Measurements from ENCODE around the gene RUVBL1.

RUVBL1 gene

DNA sequence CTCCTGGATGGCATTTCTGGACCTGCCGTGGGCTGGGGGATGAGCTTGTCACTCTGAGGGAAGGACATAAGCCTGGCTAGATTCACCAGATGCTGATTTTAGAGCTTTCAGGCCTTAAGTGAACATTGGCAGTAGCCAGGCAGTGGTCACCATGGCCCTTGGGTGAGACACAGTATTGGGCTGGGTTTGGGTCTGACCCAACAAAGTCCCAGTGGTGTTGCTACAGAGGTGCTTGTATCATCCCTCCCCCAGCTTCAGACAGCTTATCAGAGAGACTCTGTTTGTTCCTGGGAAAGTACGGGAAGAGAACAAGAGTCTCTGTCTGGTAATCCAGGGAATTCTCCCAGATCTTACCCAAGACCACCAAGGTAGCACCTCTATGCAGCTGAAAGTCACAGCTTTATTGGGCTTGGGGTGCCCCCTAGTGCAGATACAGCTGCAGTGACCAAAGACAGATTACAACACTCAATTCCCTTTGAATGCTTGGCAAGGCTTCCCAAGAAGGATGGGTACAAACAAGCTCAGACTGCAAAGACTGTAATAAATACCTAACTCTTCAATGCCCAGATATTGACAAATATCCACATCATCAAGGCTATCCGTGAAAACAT is 9.8 kb upstream of the RUVBL1 start:
- peak in 1 of 2 donors; percentile 41 for DNase-seq (ENCODE audit: low read depth in 2 of 2)

DNA sequence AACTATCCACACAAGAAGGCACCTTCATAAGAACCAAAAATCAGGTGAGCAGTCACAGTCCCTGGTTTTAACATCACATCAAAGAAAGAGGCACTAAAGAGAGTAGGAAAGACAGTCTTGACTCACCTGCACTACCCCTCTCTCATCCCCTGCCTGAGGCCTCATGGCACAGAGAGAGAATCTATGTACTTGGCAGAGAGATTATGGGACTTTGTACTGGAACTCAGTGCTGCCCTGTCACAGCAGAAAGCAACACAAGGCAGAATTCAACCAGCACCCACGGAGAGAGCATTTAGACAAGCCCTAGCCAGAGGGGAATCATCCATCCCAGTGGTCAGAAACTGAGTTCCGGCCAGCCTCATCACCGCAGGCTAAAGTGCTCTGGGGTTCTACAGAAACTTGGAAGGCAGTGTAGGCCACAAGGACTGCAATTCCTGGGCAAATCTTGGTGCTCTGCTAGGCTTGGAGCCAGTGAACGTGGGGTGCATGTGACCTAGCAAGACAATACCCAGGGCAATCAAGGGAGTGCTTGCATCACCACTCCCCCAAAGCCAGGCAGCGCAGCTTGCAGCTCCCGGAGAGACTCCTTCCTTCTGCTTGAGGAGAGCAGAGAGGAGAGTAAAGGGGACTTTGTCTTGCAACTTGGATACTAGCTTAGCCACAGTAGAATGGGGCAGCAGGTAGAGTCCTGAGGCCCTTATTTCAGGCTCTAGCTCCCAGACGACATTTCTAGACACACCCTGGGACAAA is 8.5 kb upstream of the RUVBL1 start:
- DNase-seq (ENCODE audit: low read depth in 2 of 2) = no peak

- no peak for DNase-seq (ENCODE audit: low read depth in 2 of 2)
Measured at GRCh38 chr3:128128251-128128650, 4.6 kb upstream of the RUVBL1 start.

- DNase-seq (ENCODE audit: low read depth in 2 of 2) = no peak
Measured at GRCh38 chr3:128127236-128127635, 3.6 kb upstream of the RUVBL1 start.

DNA sequence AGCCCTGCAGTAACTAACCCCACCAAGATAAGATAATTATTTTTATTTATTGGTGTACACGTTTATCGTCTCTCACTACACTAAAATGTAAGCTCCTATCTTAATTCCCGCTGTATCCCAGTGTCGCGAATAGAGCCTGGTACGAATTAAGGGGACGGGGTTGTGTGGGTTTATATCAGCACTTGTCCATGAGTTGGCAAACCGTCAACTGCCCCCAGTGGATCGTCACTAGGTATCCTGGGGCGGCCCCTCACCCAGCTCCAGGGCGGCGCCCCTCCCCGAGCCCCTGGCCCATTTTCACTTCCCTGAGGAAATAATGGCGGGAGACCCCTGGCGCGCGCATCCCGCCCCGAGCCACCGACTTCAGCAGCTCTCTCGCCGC is 465 bp downstream of the RUVBL1 start:
- DNase-seq (ENCODE audit: low read depth in 2 of 2) = no peak

DNA sequence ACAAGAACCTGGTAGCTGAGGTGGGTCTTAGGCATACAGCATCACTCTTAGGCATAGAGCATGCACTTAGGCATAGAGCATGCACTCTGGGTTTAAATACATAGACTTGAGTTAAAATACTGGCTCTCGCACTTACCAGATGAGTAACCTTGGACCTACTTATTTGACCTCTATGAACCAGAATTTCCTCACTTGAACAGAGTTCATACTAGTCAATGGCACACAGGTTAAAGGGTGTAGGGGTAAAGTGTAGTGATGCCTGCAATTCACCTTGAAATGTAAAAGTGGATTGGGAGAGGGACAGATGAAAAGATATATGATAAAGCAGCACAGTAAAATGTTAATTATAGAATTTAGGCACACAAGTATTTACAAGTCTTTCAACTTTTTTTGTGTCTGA is 1.6 kb downstream of the RUVBL1 start:
- no peak for DNase-seq (ENCODE audit: low read depth in 2 of 2)

- no peak for DNase-seq (ENCODE audit: low read depth in 2 of 2)
Measured at GRCh38 chr3:128113817-128114794, 9.5 kb downstream of the RUVBL1 start.

GRCh38 chr3:128112357-128112968 is 11.1 kb downstream of the RUVBL1 start:
- DNase-seq (ENCODE audit: low read depth in 2 of 2) = no peak

DNA sequence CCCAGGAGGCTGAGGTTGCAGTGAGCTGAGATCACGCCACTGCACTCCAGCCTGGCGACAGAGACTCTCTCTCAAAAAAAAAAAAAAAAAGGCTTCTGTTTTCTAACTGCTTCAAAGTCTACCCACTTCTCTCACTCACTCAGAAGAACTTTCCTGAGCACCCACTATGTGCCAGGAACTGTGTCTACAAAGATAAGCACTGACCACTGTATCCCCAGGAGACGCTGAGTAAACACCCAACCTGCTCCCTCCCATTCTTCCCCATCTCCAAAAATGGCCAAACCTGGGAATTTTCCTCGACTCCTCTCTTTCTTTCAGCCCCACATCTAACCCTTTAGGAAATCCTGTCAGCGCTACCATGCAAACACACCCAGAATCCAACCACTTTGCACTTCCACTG is 12.5 kb downstream of the RUVBL1 start:
- no peak for DNase-seq (ENCODE audit: low read depth in 2 of 2)

GRCh38 chr3:128107834-128108233 is 15.8 kb downstream of the RUVBL1 start:
- no peak for DNase-seq (ENCODE audit: low read depth in 2 of 2)

GRCh38 chr3:128103136-128103676 is 20.4 kb downstream of the RUVBL1 start:
- no peak for DNase-seq (ENCODE audit: low read depth in 2 of 2)

GRCh38 chr3:128100638-128101037 is 23.0 kb downstream of the RUVBL1 start:
- no peak for DNase-seq (ENCODE audit: low read depth in 2 of 2)

- no peak for DNase-seq (ENCODE audit: low read depth in 2 of 2)
Measured at GRCh38 chr3:128100161-128100560, 23.5 kb downstream of the RUVBL1 start.

DNA sequence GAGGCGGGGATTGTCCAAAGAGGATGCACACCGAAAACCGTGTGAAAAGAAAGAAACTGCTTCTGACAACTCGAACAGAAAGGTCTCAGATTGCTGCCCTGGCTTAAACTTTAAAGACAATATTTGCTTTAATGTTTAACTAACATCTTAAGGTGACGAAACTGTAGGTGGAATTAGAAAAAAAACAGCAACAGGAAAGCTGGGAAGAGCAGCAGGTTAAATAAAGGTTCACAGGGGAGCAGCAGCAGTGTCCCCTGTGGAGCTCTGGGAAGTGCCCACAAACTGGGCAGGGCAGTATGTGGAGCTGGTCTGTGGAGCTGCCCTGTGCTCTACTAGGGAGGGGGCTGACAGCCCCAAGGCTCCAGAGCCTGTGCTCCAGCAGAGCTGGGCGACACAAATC is 25.4 kb downstream of the RUVBL1 start:
- DNase-seq (ENCODE audit: low read depth in 2 of 2) = no peak

- peak; percentile 53 to 71 for DNase-seq (ENCODE audit: low read depth in 2 of 2)
Measured at GRCh38 chr3:128095222-128095703, 28.3 kb downstream of the RUVBL1 start.

DNA sequence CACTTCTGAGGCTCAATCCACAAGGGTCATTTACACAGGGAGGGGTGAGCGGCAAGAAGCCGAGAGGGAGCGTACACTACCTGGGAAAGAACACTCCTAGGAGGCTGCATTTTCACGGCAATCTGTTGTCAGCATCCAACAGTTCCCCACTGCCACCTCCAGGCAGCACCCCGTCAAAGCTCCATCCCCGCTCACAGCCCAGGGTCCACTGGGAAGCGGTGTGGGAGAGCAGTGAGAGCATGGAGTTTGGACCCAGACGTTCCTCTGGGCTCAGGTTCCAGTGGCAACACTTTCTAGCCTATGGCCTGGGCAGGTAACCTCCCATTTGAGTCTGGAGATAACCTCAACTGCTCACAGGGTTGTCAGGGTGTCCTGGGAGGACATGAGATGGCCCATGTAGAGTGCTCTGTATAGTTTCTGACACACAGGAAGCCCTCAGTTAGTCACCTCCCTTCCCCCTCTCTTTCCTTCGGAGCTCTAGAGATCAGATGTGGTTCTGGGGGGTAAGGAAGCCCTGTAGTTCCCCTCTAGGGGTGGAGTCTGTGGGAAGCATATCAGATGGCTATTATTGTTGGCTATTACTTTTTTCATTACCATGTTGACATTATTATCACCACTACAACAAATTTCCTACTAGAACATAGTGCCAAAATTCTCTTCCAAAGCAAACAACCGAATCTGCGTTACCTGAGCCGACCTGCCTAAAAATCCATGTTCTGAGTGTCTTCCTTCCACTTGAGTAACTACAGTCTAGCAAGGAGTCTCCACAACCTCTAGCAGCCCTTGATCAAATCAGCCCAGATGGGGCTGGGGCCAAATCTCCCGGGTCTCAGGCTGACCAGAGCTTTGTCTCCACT is 29.1 kb downstream of the RUVBL1 start:
- DNase-seq (ENCODE audit: low read depth in 2 of 2) = no peak

GRCh38 chr3:128091586-128091985 is 32.0 kb downstream of the RUVBL1 start:
- DNase-seq (ENCODE audit: low read depth in 2 of 2) = no peak

- DNase-seq (ENCODE audit: low read depth in 2 of 2) = no peak
Measured at GRCh38 chr3:128089135-128089534, 34.5 kb downstream of the RUVBL1 start.

DNA sequence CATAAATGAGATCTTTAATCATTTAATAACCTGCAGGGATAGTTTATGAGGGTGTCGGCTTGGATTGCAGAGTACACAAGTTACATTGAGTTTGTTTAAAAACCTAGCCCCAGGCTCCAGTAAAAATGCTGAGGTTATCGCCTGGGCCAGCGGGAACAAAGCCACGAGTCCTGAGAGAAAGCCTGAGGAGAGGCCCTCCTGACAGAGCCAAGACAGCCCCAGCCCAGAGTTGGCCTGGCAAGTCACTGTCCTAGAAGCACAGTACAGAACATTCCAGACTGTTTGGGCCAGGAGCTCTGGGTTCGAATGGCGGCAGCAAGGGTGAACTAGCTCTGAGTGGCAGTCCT is 39.0 kb downstream of the RUVBL1 start:
- no peak for DNase-seq (ENCODE audit: low read depth in 2 of 2)

DNA sequence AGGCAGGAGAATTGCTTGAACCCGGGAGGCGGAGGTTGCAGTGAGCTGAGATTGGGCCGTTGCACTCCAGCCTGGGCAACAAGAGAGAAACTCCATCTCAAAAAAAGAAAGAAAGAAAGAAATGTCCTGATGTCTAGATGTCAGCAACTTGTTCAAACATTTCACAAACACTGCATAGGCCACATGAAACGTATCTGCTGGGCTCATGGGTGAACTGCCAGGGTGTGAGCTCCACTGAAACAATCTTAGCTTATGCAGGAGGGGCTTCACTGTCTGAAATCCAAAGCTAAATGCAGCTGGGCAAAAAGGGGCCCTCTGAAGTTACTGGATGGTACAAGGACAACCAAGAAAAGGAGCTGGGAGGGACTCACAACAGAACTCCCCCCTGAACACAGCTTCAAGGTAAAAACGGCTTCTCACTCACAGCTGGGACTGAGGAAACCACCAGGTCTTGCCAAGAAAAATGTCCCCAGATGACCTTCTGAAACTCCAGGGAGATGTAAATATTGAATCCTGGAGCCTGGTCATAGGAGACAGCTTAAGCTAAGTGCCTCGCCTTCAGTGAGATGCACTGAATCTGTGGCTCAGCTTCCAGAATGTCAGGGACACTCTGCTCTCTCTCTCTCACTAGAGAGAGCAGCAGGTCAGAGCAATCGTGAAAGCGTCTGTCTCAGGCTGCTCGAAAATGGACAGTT is 39.5 kb downstream of the RUVBL1 start:
- DNase-seq (ENCODE audit: low read depth in 2 of 2) = no peak

Data from stimulated activated CD8-positive, alpha-beta memory T cell treated with anti-CD3 and anti-CD28 coated beads, Interleukin-7, amount 100 ng/mL, for 1 hour (primary cell).